ENCODE data around the gene MAP1A. TPM values are rescaled to one million over a fixed set of nuclear protein-coding genes. Genes with fewer than 3 reads are reported as not detected.
"Not testable (repeated sequence)": the region's sequence is repeated elsewhere in the genome, so short reads cannot be mapped to it uniquely, and the experiment has no call there.

MAP1A gene
- polyA plus RNA-seq, 1 donor = 5.4 TPM

DNA sequence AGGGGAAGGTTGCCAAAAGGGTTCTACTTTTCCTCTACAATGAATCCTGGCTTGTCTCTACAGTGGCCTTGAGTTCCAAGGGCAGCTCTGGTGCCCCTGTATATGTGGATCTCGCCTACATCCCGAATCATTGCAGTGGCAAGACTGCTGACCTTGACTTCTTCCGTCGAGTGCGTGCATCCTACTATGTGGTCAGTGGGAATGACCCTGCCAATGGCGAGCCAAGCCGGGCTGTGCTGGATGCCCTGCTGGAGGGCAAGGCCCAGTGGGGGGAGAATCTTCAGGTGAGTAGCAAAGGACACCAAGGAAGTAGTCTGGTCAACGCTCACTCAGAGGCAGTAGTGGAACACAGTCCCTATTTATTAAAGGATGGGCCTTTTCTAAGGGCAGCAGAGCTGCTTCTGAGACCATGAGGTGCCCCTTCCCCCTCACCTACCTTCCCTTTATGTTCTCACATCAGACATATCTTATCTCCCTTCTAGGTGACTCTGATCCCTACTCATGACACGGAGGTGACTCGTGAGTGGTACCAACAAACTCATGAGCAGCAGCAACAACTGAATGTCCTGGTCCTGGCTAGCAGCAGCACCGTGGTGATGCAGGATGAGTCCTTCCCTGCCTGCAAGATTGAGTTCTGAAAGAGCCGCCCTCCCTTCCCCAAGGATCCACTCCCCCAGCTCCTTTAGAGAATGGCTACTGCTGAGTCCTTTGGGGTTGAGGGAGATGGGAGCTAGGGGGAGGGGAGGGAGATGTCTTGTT is 12.4 kb downstream of the MAP1A start:
- DNase-seq = no peak
- Histone ChIP-seq H3K9me3 (ENCODE audit: control insufficient read depth, low read depth, low read length) (no peaks in the 10 kb centered on the region), H3K36me3 (ENCODE audit: control insufficient read depth, insufficient read depth, low read length) (peaks cover 19% of the 10 kb centered on the region), H3K27me3 (ENCODE audit: control insufficient read depth, insufficient read depth, low read length) (no peaks in the 10 kb centered on the region), H3K27ac (ENCODE audit: low read length) (no peak overlapping the region), H3K4me3 (ENCODE audit: low read length) (no peak overlapping the region), H3K4me1 (ENCODE audit: control insufficient read depth, insufficient read depth, low read length) (peaks cover 7% of the 10 kb centered on the region)
- no CpG with 5 or more reads among the region's 12 CpGs for whole genome bisulfite sequencing (ENCODE audit: insufficient coverage, low lambda C conversion rate)

- no peak for DNase-seq
- Histone ChIP-seq H3K27ac (ENCODE audit: low read length) (no peak overlapping the region), H3K4me3 (ENCODE audit: low read length) (no peak overlapping the region), H3K36me3 (ENCODE audit: control insufficient read depth, insufficient read depth, low read length) (peaks cover 23% of the 10 kb centered on the region), H3K9me3 (ENCODE audit: control insufficient read depth, low read depth, low read length) (no peaks in the 10 kb centered on the region), H3K4me1 (ENCODE audit: control insufficient read depth, insufficient read depth, low read length) (peaks cover 7% of the 10 kb centered on the region), H3K27me3 (ENCODE audit: control insufficient read depth, insufficient read depth, low read length) (no peaks in the 10 kb centered on the region)
- no CpG with 5 or more reads among the region's 7 CpGs for WGBS (ENCODE audit: insufficient coverage, low lambda C conversion rate)
Observed at GRCh38 chr15:43531018-43531670, 13.7 kb downstream of the MAP1A start.

- H3K4me3 ChIP-seq (ENCODE audit: low read length); H3K27ac ChIP-seq (ENCODE audit: low read length); H3K27me3 ChIP-seq (ENCODE audit: control insufficient read depth, insufficient read depth, low read length); H3K4me1 ChIP-seq (ENCODE audit: control insufficient read depth, insufficient read depth, low read length); H3K9me3 ChIP-seq (ENCODE audit: control insufficient read depth, low read depth, low read length): not testable (repeated sequence)
- peaks cover 25% of the 10 kb centered on the region for H3K36me3 ChIP-seq (ENCODE audit: control insufficient read depth, insufficient read depth, low read length)
- WGBS (ENCODE audit: insufficient coverage, low lambda C conversion rate) = no CpG with 5 or more reads among the region's 5 CpGs
- DNase-seq = peak in 1 of 2 donors; percentile 65
Observed at GRCh38 chr15:43532826-43533225, 15.4 kb downstream of the MAP1A start.

- WGBS (ENCODE audit: insufficient coverage, low lambda C conversion rate) = no CpG with 5 or more reads among the region's 3 CpGs
- H3K36me3 ChIP-seq (ENCODE audit: control insufficient read depth, insufficient read depth, low read length) = peaks cover 24% of the 10 kb centered on the region
- H3K27ac ChIP-seq (ENCODE audit: low read length) = no peak overlapping the region
- H3K4me3 ChIP-seq (ENCODE audit: low read length) = no peak overlapping the region
- no peak for DNase-seq
- H3K27me3 ChIP-seq (ENCODE audit: control insufficient read depth, insufficient read depth, low read length) = no peaks in the 10 kb centered on the region
- H3K9me3 ChIP-seq (ENCODE audit: control insufficient read depth, low read depth, low read length) = no peaks in the 10 kb centered on the region
- peaks cover 7% of the 10 kb centered on the region for H3K4me1 ChIP-seq (ENCODE audit: control insufficient read depth, insufficient read depth, low read length)
Observed at GRCh38 chr15:43534897-43535296, 17.5 kb downstream of the MAP1A start.

- no peaks in the 10 kb centered on the region for H3K4me1 ChIP-seq (ENCODE audit: control insufficient read depth, insufficient read depth, low read length)
- H3K4me3 ChIP-seq (ENCODE audit: low read length) = no peak overlapping the region
- no peaks in the 10 kb centered on the region for H3K27me3 ChIP-seq (ENCODE audit: control insufficient read depth, insufficient read depth, low read length)
- DNase-seq = no peak
- WGBS (ENCODE audit: insufficient coverage, low lambda C conversion rate) = no CpG with 5 or more reads among the region's 2 CpGs
- peaks cover 26% of the 10 kb centered on the region for H3K36me3 ChIP-seq (ENCODE audit: control insufficient read depth, insufficient read depth, low read length)
- no peak overlapping the region for H3K27ac ChIP-seq (ENCODE audit: low read length)
- H3K9me3 ChIP-seq (ENCODE audit: control insufficient read depth, low read depth, low read length) = no peaks in the 10 kb centered on the region
Observed at GRCh38 chr15:43538091-43538490, 20.7 kb downstream of the MAP1A start.

DNA sequence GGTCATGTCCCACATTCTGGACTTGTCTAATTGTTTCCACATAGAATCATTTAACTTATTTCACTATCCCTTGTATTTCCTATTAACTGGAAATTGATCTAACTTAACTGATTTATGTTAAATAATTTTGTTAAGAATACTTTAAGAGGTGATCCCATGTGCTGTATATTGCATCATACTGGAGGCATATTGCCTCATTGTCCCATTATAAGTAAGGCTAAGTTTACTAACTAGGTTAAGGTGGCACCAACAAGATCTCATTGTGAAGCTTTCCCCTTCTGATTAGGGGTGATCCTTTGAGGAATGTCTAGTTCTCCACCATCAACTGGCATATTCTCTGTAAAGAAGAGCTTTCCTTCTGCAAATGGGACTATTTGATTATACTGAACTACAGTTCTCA is 24.4 kb downstream of the MAP1A start:
- DNase-seq = no peak
- no peaks in the 10 kb centered on the region for H3K4me1 ChIP-seq (ENCODE audit: control insufficient read depth, insufficient read depth, low read length)

DNA sequence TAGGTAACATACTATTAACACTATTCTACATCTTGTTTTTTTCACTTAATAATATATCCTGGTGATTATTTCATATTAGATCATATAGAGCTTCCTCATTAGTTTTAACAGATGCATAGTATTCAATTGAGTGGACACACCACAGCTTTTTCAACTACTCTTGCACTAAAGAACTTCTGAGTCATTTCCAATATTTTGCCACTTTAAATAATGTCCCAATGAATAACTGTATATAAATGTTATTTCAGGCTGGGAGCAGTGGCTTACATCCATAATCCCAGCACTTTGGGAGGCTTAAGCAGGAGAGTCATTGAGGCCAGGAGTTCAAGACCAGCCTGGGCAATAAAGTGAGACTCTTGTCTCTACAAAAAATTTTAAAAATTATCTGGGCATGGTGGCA is 26.9 kb downstream of the MAP1A start:
- DNase-seq = no peak
- H3K36me3 ChIP-seq (ENCODE audit: control insufficient read depth, insufficient read depth, low read length) = peaks cover 8% of the 10 kb centered on the region
- no peaks in the 10 kb centered on the region for H3K27me3 ChIP-seq (ENCODE audit: control insufficient read depth, insufficient read depth, low read length)
- peaks cover 4% of the 10 kb centered on the region for H3K9me3 ChIP-seq (ENCODE audit: control insufficient read depth, low read depth, low read length)
- H3K4me1 ChIP-seq (ENCODE audit: control insufficient read depth, insufficient read depth, low read length) = no peaks in the 10 kb centered on the region
- H3K27ac ChIP-seq (ENCODE audit: low read length) = no peak overlapping the region
- no peak overlapping the region for H3K4me3 ChIP-seq (ENCODE audit: low read length)

More for the DNA sequence above, 24.4 kb downstream of the MAP1A start:
- no peak overlapping the region for H3K4me3 ChIP-seq (ENCODE audit: low read length)
- H3K27ac ChIP-seq (ENCODE audit: low read length) = no peak overlapping the region
- H3K36me3 ChIP-seq (ENCODE audit: control insufficient read depth, insufficient read depth, low read length) = peaks cover 7% of the 10 kb centered on the region
- peaks cover 4% of the 10 kb centered on the region for H3K9me3 ChIP-seq (ENCODE audit: control insufficient read depth, low read depth, low read length)
- no peaks in the 10 kb centered on the region for H3K27me3 ChIP-seq (ENCODE audit: control insufficient read depth, insufficient read depth, low read length)

- H3K27me3 ChIP-seq (ENCODE audit: control insufficient read depth, insufficient read depth, low read length) = no peaks in the 10 kb centered on the region
- no peak for DNase-seq
- peaks cover 4% of the 10 kb centered on the region for H3K9me3 ChIP-seq (ENCODE audit: control insufficient read depth, low read depth, low read length)
- no peak overlapping the region for H3K4me3 ChIP-seq (ENCODE audit: low read length)
- H3K27ac ChIP-seq (ENCODE audit: low read length) = no peak overlapping the region
- peaks cover 10% of the 10 kb centered on the region for H3K36me3 ChIP-seq (ENCODE audit: control insufficient read depth, insufficient read depth, low read length)
- no peaks in the 10 kb centered on the region for H3K4me1 ChIP-seq (ENCODE audit: control insufficient read depth, insufficient read depth, low read length)
- no CpG with 5 or more reads among the region's 1 CpG for WGBS (ENCODE audit: insufficient coverage, low lambda C conversion rate)
Observed at GRCh38 chr15:43545426-43545825, 28.0 kb downstream of the MAP1A start.

GRCh38 chr15:43547539-43547938 is 30.1 kb downstream of the MAP1A start:
- no peak overlapping the region for H3K27ac ChIP-seq (ENCODE audit: low read length)
- WGBS (ENCODE audit: insufficient coverage, low lambda C conversion rate) = no CpG with 5 or more reads among the region's 2 CpGs
- no peaks in the 10 kb centered on the region for H3K4me1 ChIP-seq (ENCODE audit: control insufficient read depth, insufficient read depth, low read length)
- peaks cover 10% of the 10 kb centered on the region for H3K36me3 ChIP-seq (ENCODE audit: control insufficient read depth, insufficient read depth, low read length)
- no peak for DNase-seq
- H3K27me3 ChIP-seq (ENCODE audit: control insufficient read depth, insufficient read depth, low read length) = no peaks in the 10 kb centered on the region
- H3K4me3 ChIP-seq (ENCODE audit: low read length) = no peak overlapping the region
- H3K9me3 ChIP-seq (ENCODE audit: control insufficient read depth, low read depth, low read length) = peaks cover 4% of the 10 kb centered on the region

DNA sequence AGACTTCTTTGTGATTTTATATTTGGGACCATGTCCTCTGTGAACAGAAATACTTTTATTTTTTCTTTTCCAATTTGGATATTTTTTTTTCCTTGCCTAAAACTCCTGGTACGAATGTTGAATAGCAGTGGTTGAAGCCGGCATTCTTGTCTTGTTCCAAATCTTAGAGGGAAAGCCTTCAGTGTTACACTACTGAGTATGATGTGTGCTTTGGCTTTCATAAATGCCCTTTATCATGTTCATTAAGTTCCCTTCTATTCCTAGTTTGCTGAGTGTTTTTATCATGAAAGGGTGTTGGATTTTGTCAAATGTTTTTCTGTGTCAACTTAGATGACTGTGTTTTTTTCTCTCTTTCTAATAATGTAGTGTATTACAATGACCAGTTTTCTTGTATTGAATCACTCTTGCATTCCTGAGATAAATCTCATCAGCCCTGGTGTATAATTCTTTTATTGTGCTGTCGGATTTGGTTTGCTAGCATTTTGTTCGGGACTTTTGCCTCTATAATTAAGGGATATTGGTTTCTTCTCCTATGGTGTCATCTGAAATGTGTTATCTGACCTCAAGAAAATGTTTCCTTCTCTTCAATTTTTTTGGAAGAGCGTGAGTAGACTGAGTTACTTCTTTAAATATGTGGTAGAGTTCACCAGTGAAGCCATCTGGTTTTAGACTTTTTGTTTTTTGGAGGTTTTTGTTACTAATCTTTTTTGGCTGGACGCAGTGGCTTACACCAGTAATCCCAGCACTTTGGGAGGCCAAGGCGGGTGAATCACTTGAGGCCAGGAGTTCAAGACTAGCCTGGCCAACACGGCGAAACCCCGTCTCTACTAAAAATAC is 33.3 kb downstream of the MAP1A start:
- 100% methylated on average over 3 of the region's 10 CpGs for WGBS (ENCODE audit: insufficient coverage, low lambda C conversion rate)
- H3K4me1 ChIP-seq (ENCODE audit: control insufficient read depth, insufficient read depth, low read length) = no peaks in the 10 kb centered on the region
- DNase-seq = no peak
- H3K4me3 ChIP-seq (ENCODE audit: low read length) = no peak overlapping the region
- H3K36me3 ChIP-seq (ENCODE audit: control insufficient read depth, insufficient read depth, low read length) = peaks cover 13% of the 10 kb centered on the region
- H3K9me3 ChIP-seq (ENCODE audit: control insufficient read depth, low read depth, low read length) = no peaks in the 10 kb centered on the region
- no peaks in the 10 kb centered on the region for H3K27me3 ChIP-seq (ENCODE audit: control insufficient read depth, insufficient read depth, low read length)
- no peak overlapping the region for H3K27ac ChIP-seq (ENCODE audit: low read length)

Data from large intestine (tissue), 3 donors.